Gastroesophageal sphincter (tissue), 4 donors: ENCODE data around the gene IPCEF1. TPM values are rescaled to one million over a fixed set of nuclear protein-coding genes. Genes with fewer than 3 reads are reported as not detected.

Experiments used
- ATAC-seq: fragments of 150-250 bp; one replicate; pipeline ENCODE4 v1.9.1; 2016; ENCODE audit warnings: mild to moderate bottlenecking, moderate library complexity
- H3K27ac ChIP-seq, 4 donors: fragments of 200-600 bp; sonication (generic) in 3 of 4; 1 replicate in 3 of 4; 2 replicates in 1 of 4; pipeline ENCODE4 v1.5.1; 2016 to 2019
- H3K27me3 ChIP-seq: fragments of 200-600 bp; sonication (generic); one replicate; pipeline ENCODE4 v1.5.1; 2019
- H3K36me3 ChIP-seq, 2 donors: fragments of 200-600 bp; sonication (generic); one replicate each; pipeline ENCODE4 v1.5.1; 2019; ENCODE audit warnings: control low read depth in 1 of 2
- H3K4me1 ChIP-seq, 3 donors: fragments of 200-600 bp; sonication (generic); 1 replicate in 2 of 3; 2 replicates in 1 of 3; pipeline ENCODE4 v1.5.1; 2016 to 2019; ENCODE audit warnings: control low read depth in 2 of 3
- H3K4me3 ChIP-seq, 2 donors: fragments of 200-600 bp; sonication (generic); one replicate each; pipeline ENCODE4 v1.5.1; 2019; ENCODE audit warnings: mild to moderate bottlenecking in 1 of 2, moderate library complexity in 1 of 2
- H3K9me3 ChIP-seq, 3 donors: fragments of 200-600 bp; sonication (generic); one replicate each; pipeline ENCODE4 v1.5.1; 2017 to 2019; ENCODE audit warnings: control low read depth in 2 of 3
- CTCF ChIP-seq, 4 experiments: fragments of 200-600 bp in 2 of 4; fragments of 450-650 bp in 2 of 4; sonication (generic) in 1 of 4; IDR thresholded peaks; one replicate each; pipeline ENCODE4 v1.5.1; 2017 to 2019; ENCODE audit warnings: antibody characterized with exemption in 4 of 4, mild to moderate bottlenecking in 2 of 4, moderate library complexity in 2 of 4
- EP300 ChIP-seq: sonication (generic); formaldehyde crosslinking; IDR thresholded peaks from one replicate; pipeline ENCODE4 v1.6.1; 2017; ENCODE audit warnings: antibody characterized with exemption, mild to moderate bottlenecking
- POLR2A ChIP-seq, 2 donors: fragments of 450-650 bp; IDR thresholded peaks; one replicate each; pipeline ENCODE4 v1.6.1; 2017; ENCODE audit warnings: antibody characterized with exemption in 2 of 2, mild to moderate bottlenecking in 2 of 2, moderate library complexity in 1 of 2
- POLR2AphosphoS5 ChIP-seq: sonication (generic); formaldehyde crosslinking; IDR thresholded peaks from one replicate; pipeline ENCODE4 v1.6.1; 2017; ENCODE audit warnings: antibody characterized with exemption
- WGBS, 2 donors: methylation state at CpG; one replicate each; pipeline ENCODE4 v1.1.5; 2018; ENCODE audit warnings: low coverage in 1 of 2; 5-methylcytosine and 5-hydroxymethylcytosine counted together
- total RNA-seq, 4 donors: library from RNA; depleted of rRNA; stranded (reverse); fragments of >200 nt; gene quantifications; one replicate each; pipeline ENCODE4 v1.1.0, GENCODE V29; 2016

Gene IPCEF1
- total RNA-seq, 4 donors from 2014 or later = 0.27 to 7.3 (median 1.2) TPM

DNA sequence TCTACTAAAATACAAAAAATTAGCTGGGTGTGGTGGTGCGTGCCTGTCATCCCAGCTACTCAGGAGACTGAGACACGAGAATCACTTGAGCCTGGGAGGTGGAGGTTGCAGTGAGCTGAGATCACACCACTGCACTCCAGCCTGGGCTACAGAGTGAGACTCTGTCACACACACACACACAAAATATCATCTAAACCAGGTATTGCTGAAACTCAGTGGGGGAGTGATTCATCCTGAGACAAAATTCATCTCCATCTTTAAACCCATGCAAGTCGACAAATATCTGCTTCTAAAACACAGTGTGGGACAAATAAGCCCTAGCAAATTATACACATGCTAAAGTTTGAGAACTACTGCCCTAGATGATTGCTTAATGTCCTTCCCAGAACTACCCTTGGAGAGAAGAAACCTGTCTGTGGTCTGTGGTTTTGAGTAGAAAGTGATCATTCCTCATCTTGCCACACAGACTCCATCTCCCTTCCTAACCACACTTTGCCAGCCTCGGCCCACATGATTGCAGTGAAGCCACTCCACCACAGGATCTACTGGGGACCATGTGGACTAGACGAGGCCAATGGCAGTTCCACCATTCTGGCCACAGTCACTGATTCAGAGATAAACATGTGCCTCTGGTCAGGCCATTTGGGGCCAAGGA, 187.3 kb downstream of the IPCEF1 start:
- no peaks in the 10 kb centered on the region for H3K27me3 ChIP-seq
- peaks cover 0 to 11% (median 0%) of the 10 kb centered on the region in 3 donors for H3K9me3 ChIP-seq
- no peak for ATAC-seq
- no peak overlapping the region for H3K27ac ChIP-seq
- no peaks in the 10 kb centered on the region for H3K36me3 ChIP-seq
- 86 to 100% methylated on average over 3 of the region's 5 CpGs for WGBS, 2 donors
- H3K4me3 ChIP-seq = no peak overlapping the region
- peaks cover 0 to 5% (median 0%) of the 10 kb centered on the region in 3 donors for H3K4me1 ChIP-seq
- TF ChIP-seq POLR2A (IDR thresholded peaks at IDR 0.05) = no peak
- TF ChIP-seq POLR2AphosphoS5 = no peak
- no peak for TF ChIP-seq CTCF (IDR thresholded peaks at IDR 0.05)
- no peak for TF ChIP-seq EP300

DNA sequence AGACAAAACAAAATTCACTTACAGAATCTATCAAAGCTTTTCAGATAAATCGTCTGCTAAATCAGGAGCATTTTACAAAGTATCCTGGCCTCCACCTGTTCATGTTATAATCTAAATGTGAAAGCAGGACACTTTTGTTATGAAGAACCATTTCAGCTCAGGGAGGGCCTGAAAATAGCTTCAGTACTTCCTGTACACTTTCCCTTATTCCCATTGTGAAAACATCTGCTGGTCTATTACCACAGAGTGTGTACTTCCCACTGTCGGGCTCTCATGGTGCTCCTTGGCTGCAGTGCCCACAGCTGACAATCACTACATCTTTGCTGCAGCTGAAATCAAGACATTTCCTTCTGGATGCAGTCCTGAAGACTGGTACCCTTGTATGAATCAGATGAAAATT, 189.5 kb downstream of the IPCEF1 start:
- peak; percentile 45 for ATAC-seq
- Histone ChIP-seq H3K27me3 (no peaks in the 10 kb centered on the region), H3K9me3 (no peaks in the 10 kb centered on the region), H3K4me3 (no peak overlapping the region), H3K27ac (no peak overlapping the region), H3K4me1 (peaks cover 0 to 13% (median 0%) of the 10 kb centered on the region in 3 donors), H3K36me3 (no peaks in the 10 kb centered on the region)
- no peak for TF ChIP-seq CTCF (IDR thresholded peaks at IDR 0.05)
- TF ChIP-seq POLR2AphosphoS5 = no peak
- no peak for TF ChIP-seq POLR2A (IDR thresholded peaks at IDR 0.05)
- no peak for TF ChIP-seq EP300
- 75 to 78% methylated on average over 1 to 2 of the region's 2 CpGs for WGBS, 2 donors

- TF ChIP-seq POLR2A (IDR thresholded peaks at IDR 0.05) (no peak), EP300 (no peak), CTCF (IDR thresholded peaks at IDR 0.05) (no peak), POLR2AphosphoS5 (no peak)
- Histone ChIP-seq H3K9me3 (no peaks in the 10 kb centered on the region), H3K4me1 (peaks cover 0 to 13% (median 0%) of the 10 kb centered on the region in 3 donors), H3K4me3 (no peak overlapping the region), H3K36me3 (no peaks in the 10 kb centered on the region), H3K27me3 (no peaks in the 10 kb centered on the region), H3K27ac (no peak overlapping the region)
- 77 to 90% methylated on average over 4 to 9 of the region's 9 CpGs for WGBS, 2 donors
- ATAC-seq = no peak
Measured at GRCh38 chr6:154166140-154166539, 190.5 kb downstream of the IPCEF1 start.

DNA sequence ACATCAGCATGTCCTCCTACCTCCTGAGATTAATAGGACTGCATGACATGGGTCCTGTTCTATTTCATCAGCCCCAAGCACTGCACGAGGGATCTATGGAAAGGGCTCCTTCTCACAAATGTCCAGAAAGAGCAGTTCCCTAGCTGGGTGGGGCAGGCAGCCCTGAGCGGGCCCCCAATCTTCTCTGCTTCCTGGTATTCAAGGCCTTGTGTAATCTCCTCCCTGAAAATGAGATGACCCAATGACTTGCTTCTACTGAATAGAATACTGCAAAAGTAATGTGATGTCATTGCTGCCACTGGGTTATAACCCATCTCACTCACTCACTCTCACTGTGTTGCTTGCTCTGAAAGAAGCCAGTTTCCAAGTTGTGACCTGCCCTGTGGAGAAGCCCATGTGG, 191.1 kb downstream of the IPCEF1 start:
- H3K4me1 ChIP-seq = peaks cover 0 to 13% (median 0%) of the 10 kb centered on the region in 3 donors
- no peak for TF ChIP-seq POLR2A (IDR thresholded peaks at IDR 0.05)
- TF ChIP-seq POLR2AphosphoS5 = no peak
- no peak for TF ChIP-seq EP300
- no peak for TF ChIP-seq CTCF (IDR thresholded peaks at IDR 0.05)
- no peak overlapping the region for H3K27ac ChIP-seq
- 0 to 20% methylated on average over 1 of the region's 2 CpGs for WGBS, 2 donors
- no peaks in the 10 kb centered on the region for H3K27me3 ChIP-seq
- ATAC-seq = no peak
- no peaks in the 10 kb centered on the region for H3K9me3 ChIP-seq
- H3K4me3 ChIP-seq = no peak overlapping the region
- H3K36me3 ChIP-seq = no peaks in the 10 kb centered on the region

- Histone ChIP-seq H3K36me3 (no peaks in the 10 kb centered on the region), H3K4me1 (peaks cover 0 to 13% (median 0%) of the 10 kb centered on the region in 3 donors), H3K27ac (peak overlapping the region in 3 of 4 donors; percentile 34 to 56 (median 50)), H3K9me3 (no peaks in the 10 kb centered on the region), H3K27me3 (no peaks in the 10 kb centered on the region), H3K4me3 (no peak overlapping the region)
- ATAC-seq = peak; percentile 84
- 6 to 27% methylated on average over 3 to 5 of the region's 5 CpGs for WGBS, 2 donors
- no peak for TF ChIP-seq EP300
- TF ChIP-seq POLR2AphosphoS5 = peak; percentile 74
Measured at GRCh38 chr6:154164397-154164796, 192.2 kb downstream of the IPCEF1 start.
